Measurements from ENCODE around the gene TF. TPM values are rescaled to one million over a fixed set of nuclear protein-coding genes. Genes with fewer than 3 reads are reported as not detected.

The TF gene
- total RNA-seq, 4 donors from 2014 or later: 1.4 to 11.4 (median 6.0) TPM

GRCh38 chr3:133759740-133760305 lies 13.6 kb downstream of the TF start:
- Histone ChIP-seq H3K36me3 (peaks cover 0 to 3% (median 0%) of the 10 kb centered on the region in 3 donors), H3K27ac (no peak overlapping the region), H3K27me3 (no peaks in the 10 kb centered on the region), H3K4me3 (no peak overlapping the region), H3K9me3 (no peaks in the 10 kb centered on the region), H3K4me1 (peaks cover 0 to 7% (median 0%) of the 10 kb centered on the region in 4 donors)
- WGBS, 2 donors: 78 to 80% methylated on average over 2 of the region's 2 CpGs
- no peak for DNase-seq (ENCODE audit: low spot score in 2 of 2)
- TF ChIP-seq POLR2A (IDR thresholded peaks at IDR 0.05) (no peak), CTCF (IDR thresholded peaks at IDR 0.05) (no peak), EP300 (IDR thresholded peaks at IDR 0.05) (no peak)

GRCh38 chr3:133760916-133761315 lies 14.7 kb downstream of the TF start:
- DNase-seq (ENCODE audit: low spot score in 2 of 2): no peak
- peaks cover 0 to 3% (median 0%) of the 10 kb centered on the region in 3 donors for H3K36me3 ChIP-seq
- TF ChIP-seq EP300 (IDR thresholded peaks at IDR 0.05) (no peak), POLR2A (IDR thresholded peaks at IDR 0.05) (no peak), CTCF (IDR thresholded peaks at IDR 0.05) (no peak)
- 86 to 98% methylated on average over 2 of the region's 2 CpGs for WGBS, 2 donors
- H3K27me3 ChIP-seq: no peaks in the 10 kb centered on the region
- no peak overlapping the region for H3K4me3 ChIP-seq
- H3K27ac ChIP-seq: no peak overlapping the region
- no peaks in the 10 kb centered on the region for H3K9me3 ChIP-seq
- peaks cover 0 to 7% (median 0%) of the 10 kb centered on the region in 4 donors for H3K4me1 ChIP-seq

GRCh38 chr3:133761605-133762484 lies 15.7 kb downstream of the TF start:
- no peak for TF ChIP-seq EP300 (IDR thresholded peaks at IDR 0.05)
- TF ChIP-seq POLR2A (IDR thresholded peaks at IDR 0.05): no peak
- TF ChIP-seq CTCF (IDR thresholded peaks at IDR 0.05): no peak
- Histone ChIP-seq H3K9me3 (no peaks in the 10 kb centered on the region), H3K4me1 (peaks cover 0 to 7% (median 0%) of the 10 kb centered on the region in 4 donors), H3K27me3 (no peaks in the 10 kb centered on the region), H3K36me3 (no peaks in the 10 kb centered on the region), H3K4me3 (no peak overlapping the region), H3K27ac (no peak overlapping the region)
- no peak for DNase-seq (ENCODE audit: low spot score in 2 of 2)
- 72% methylated on average over 6 of the region's 6 CpGs for WGBS, 2 donors

- no peak for DNase-seq (ENCODE audit: low spot score in 2 of 2)
- 63 to 83% methylated on average over 3 of the region's 3 CpGs for WGBS, 2 donors
- TF ChIP-seq EP300 (IDR thresholded peaks at IDR 0.05) (no peak), POLR2A (IDR thresholded peaks at IDR 0.05) (no peak), CTCF (IDR thresholded peaks at IDR 0.05) (no peak)
- Histone ChIP-seq H3K4me1 (peaks cover 0 to 7% (median 0%) of the 10 kb centered on the region in 4 donors), H3K36me3 (no peaks in the 10 kb centered on the region), H3K4me3 (no peak overlapping the region), H3K27me3 (no peaks in the 10 kb centered on the region), H3K9me3 (no peaks in the 10 kb centered on the region), H3K27ac (no peak overlapping the region)
Observed at GRCh38 chr3:133762539-133762938, 16.3 kb downstream of the TF start.
